NCI-H510A (cell line): ENCODE results near the gene GPR83.
"Not testable (repeated sequence)": the region's sequence is repeated elsewhere in the genome, so short reads cannot be mapped to it uniquely, and the experiment has no call there.

Source experiments
- DNase-seq: peaks from one replicate; lab custom pipeline; 2025; lab: John Stamatoyannopoulos, UW

Gene GPR83

DNA sequence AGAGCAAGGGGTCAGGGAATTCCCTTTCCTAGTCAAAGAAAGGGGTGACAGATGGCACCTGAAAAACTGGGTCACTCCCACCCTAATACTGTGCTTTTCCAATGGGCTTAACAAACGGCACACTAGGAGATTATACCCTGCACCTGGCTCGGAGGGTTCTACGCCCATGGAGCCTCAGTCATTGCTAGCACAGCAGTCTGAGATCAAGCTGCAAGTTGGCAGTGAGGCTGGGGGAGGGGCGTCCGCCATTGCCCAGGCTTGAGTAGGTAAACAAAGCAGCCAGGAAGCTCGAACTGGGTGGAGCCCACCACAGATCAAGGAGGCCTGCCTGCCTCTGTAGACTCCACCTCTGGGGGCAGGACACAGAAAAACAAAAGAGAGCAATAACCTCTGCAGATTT is 30.6 kb downstream of the GPR83 start:
- not testable (repeated sequence) for DNase-seq

DNA sequence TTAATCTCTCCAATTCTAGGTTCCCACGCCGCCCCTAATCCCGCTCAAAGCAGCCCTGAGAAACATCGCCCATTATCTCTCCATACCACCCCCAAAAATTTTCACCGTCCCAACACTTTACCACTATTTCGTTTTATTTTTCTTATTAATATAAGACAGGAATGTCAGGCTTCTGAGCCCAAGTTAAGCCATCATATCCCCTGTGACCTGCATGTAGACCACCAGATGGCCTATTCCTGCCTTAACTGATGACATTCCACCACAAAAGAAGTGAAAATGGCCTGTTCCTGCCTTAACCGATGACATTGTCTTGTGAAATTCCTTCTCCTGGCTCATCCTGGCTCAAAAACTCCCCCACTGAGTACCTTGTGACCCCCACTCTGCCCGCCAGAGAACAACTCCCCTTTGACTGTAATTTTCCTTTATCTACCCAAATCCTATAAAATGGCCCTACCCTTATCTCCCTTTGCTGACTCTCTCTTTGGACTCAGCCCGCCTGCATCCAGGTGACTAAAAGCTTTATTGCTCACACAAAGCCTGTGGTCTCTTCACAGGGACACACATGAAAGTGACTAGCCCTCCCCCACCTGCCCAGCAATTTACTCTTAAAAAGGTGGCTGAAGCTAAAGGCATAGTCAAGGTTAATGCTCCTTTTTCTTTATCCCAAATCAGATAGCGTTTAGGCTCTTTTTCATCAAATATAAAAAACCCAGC is 50.2 kb downstream of the GPR83 start:
- DNase-seq, result not testable (repeated sequence)

GRCh38 chr11:94346311-94346710 is 54.9 kb downstream of the GPR83 start:
- DNase-seq, result not testable (repeated sequence)

GRCh38 chr11:94343495-94343894 is 57.7 kb downstream of the GPR83 start:
- DNase-seq, result no peak

DNA sequence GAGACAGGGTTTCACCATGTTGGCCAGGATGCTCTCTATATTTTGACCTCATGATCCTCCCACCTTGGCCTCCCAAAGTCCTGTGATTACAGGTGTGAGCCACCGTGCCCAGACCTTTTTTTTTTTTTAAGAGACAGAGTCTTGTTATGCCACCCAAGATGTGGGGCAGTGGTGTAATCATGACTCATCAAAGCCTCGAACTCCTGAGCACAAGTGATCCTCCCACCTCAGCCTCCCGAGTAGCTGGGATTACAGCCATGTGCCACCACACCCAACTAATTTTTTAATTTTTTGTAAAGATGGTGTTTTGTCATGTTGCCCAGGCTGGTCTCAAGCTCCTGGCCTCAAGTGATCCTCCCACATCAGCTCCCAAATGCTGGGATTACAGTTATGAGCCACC is 59.0 kb downstream of the GPR83 start:
- no peak for DNase-seq

DNA sequence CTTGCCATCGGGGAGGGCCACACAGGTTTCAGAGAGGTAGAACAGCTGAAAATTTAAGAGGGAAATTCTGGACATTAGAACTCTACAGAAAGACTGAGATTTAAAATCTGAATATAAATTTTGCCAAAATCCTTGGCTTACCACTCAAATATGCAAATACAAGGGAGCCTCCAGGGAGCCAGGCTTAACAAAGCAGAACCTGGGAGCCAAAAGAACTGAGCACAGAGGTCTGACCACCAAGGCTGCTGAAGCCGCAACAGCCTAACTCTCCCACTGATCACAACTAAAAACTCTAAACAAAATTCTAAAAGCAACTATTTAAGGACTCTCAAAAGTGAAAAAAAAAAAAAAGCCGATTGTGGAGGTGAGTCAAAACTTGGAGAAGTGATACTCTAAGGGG is 62.6 kb downstream of the GPR83 start:
- DNase-seq, result no peak

DNA sequence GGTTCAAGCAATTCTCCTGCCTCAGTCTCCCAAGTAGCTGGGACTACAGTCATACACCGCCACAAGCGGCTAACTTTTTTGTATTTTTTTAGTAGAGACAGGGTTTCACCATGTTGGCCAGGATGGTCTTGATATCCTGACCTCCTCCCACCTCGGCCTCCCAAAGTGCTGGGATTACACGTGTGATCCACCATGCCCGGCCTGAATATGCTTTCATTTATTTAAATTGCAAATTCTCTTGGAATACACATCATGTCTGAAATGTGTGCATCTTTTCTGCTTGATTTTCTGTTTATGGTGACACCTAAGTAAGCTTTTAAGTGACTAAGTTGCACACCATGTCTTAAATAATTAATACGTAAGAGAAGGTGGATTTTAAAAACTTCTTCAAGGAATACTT is 65.2 kb downstream of the GPR83 start:
- DNase-seq, result no peak

DNA sequence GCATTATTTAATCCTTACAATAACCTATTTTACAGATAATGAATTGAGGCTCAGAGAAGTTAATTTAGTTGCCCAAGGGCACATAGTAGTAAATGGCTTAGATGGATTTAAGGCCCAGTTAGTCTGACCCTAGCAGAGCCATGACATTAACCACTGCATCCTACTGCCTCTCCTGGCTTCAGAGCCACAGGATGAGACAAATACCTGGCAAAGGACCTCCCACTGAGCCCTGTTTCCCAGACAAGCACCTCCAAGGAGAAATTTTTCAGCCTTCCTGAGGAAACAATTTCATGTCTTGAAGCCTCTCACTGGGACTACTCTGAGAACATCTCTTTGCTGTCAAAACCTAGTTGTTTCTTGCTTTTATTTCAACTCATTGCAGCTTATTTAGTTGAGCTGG is 68.4 kb downstream of the GPR83 start:
- no peak for DNase-seq

DNA sequence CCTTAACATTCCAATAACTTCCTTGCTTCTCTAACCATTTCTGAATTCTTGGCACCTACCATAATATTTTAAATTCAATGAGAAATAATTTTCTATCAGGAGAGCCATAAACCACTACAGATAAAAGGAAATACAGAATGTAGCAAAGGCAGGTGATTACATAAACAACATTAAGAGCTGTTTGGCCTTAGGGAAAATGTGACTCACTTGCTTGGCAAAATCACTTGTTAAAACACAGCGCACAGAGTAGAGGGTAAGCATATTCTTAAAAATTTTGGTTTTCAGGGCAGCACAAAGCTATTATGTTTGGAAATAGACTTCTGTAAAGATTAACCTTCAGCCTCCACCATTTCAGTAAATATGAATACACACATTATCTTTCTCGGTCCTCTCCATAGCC is 70.4 kb downstream of the GPR83 start:
- no peak for DNase-seq

DNA sequence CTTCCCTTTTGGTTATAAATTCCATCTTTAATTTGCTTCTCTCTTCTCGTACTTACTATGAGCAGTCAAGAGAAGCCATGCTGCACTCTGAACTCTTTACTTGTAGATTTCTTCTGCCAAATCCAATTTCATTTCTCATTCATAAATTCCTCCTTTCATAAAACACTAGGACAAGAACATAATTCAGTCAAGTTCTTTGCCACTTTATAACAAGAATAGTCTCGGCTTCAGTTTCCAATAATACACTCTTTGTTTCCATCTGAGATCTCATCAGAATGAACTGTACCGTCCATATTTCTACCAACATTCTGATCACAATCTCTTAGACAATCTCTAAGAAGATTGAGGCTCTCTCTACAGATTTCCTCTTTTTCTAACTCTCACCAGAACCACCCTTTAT is 71.7 kb downstream of the GPR83 start:
- DNase-seq, result no peak

DNA sequence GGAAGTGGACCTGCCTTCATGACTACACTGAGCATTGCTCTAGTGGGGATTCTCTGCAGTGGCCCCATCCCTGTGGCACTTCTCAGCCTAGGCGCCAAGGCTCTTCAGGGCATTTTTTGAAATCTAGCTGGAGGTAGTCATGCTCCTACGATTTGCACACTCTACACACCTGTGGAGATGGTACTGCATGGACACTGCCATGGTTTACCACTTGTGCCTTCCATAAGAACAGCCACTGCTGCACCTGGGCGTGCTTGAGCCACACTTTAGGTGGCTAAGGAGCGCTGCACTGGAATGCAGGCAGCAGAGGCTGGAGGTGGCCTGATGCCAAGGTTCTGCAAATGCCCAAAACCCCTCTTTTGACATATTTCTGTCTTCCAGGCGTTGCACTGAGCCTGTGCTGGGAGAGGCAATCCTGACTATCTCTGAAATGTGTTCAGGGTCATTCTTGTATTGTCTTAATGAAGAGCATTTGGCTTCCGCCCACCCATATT is 72.6 kb downstream of the GPR83 start:
- DNase-seq, result no peak
